HG03135 (cell line): ENCODE data around the gene MAP3K21.

ENCODE experiments used
- ATAC-seq: cut with Tn5 transposase; IDR thresholded peaks from one replicate; pipeline ENCODE4 v1.9.1; 2021; ENCODE audit warnings: mild to moderate bottlenecking, moderate library complexity; ENCODE audit not compliant: unreplicated experiment

Gene MAP3K21

DNA sequence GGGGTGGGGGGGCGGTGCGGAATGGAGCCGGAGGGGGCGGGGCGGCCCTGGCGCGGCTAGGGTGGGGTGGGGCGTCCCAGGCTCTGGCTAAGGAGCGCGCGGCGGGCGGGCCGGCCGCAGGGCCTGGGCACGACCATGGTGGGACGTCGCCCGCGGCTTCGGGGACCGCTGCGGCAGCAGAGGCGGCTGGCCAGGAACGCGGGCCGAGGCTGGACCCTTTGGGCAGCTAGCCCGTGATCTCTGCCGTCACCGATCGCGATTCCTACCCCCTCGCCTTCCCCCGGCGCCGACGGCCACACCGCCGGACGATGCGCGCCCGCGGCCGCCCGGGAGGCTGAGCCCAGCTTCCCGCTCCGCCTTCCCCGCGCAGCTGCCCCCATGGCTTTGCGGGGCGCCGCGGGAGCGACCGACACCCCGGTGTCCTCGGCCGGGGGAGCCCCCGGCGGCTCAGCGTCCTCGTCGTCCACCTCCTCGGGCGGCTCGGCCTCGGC is at the start of gene MAP3K21:
Gene MAP3K21 (plus strand): TSS at position 74 of the 491 bp plus-strand sequence. CDS start 305 bp downstream, at position 379.
- ATAC-seq: peak; percentile 31

DNA sequence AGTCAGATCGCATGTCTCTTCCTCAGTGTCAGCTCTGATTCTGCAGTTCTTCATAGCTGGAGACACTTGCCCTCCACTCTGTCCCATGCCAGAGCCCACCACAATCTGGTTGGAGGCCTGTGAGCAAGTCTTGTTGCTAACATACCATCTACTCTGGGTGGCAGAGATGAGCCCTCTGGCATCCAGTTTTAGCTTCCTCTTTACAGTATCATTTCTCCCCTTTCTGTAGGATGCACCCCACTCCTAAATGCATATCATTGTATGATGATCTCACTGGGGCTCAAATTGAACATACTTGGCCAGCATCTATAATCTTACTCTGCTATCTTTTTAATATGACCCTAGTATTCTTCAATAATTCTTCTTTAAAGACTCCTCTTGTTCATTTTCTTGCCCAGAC is 48.9 kb upstream of the MAP3K21 start:
- no peak for ATAC-seq

DNA sequence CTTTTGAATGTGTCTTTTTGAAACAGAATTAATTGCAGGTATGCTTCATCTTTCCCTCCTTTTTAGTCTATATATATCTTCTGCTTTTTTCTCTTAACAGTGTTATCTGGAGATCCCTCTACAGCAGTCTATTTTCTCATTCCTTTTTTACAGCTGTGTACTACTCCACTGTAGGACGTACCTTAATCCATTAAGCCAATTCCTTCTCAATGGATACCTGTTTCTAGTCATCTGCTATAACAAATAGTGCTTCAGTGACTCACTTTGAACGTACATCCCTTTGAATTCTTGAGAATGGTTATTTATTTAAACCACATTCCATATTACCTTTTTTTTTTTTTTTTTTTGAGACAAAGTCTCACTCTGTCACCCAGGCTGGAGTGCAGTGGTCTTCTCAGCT is 47.6 kb upstream of the MAP3K21 start:
- no peak for ATAC-seq

DNA sequence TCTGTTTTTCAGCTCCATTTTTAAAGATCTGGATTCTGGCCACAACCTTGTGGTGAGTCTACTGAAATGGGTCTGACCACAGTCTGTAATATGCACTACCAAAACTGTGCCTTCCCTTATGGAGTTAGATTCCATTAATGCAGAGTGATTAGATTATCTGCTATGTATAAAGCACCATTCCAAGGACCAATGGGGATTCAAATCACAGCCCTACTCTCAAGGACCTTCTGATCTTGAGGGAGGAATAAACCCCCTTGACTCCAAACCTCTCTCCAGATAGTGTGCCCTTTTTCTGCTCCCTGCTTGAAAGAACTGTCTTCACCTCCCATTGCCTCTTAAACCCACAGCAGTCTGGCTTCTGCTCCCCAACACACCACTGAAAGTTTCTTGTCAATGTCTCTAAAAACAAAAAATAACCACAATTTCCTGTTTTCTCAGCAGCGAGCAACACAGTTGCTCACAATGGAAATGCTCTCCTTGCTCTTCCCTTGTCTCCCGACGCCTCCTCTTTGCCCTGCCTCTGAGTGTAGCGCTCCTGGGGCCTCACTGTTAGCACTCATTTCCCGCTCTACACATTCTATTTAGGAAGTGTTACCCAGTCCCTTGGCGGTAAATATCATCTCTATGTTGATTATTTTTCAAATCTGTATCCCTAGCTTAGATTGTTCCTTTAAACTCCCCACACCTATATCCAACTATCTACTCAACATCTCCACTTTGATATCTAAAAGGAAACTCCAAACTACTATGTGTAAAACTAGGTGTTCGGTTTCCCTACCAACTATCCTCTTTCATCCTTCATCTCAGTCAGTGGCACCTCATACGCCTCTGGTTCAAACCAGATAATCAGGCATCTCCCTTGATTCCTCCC is 45.6 kb upstream of the MAP3K21 start:
- ATAC-seq: peak; percentile 87

DNA sequence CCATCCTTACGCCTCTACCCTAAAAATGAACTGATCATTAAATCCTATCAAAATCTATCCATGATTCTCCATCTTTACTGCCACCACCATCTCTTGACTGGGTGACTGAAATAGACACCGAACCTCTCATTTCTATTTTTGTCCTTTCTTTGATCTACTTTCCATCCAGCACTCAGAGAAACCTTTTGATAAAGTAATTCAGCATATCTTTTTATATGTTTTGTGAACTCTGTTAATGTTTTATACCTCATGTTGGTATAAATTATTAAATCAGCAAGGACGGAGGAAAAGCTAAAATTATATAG is 45.0 kb upstream of the MAP3K21 start:
- ATAC-seq: peak; percentile 19

DNA sequence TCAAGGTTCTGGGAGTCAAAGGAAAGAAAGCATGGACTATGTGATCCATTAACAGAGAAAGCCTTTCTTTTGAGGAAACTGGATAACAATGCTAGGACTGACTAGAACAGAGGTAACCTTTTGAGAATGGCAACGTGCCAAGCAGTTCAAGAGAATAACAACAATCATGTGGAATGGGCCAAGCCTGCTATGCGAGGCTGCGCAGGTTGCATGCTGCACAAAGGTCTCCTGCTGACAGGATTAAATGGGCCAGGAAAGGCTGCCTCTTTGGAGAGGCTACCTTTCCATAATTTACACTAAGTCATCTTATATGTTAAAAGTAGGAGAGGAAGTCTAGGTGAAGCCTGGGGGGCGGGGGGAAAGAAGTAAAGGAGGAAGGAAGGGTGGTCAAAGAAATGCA is 37.8 kb upstream of the MAP3K21 start:
- no peak for ATAC-seq

DNA sequence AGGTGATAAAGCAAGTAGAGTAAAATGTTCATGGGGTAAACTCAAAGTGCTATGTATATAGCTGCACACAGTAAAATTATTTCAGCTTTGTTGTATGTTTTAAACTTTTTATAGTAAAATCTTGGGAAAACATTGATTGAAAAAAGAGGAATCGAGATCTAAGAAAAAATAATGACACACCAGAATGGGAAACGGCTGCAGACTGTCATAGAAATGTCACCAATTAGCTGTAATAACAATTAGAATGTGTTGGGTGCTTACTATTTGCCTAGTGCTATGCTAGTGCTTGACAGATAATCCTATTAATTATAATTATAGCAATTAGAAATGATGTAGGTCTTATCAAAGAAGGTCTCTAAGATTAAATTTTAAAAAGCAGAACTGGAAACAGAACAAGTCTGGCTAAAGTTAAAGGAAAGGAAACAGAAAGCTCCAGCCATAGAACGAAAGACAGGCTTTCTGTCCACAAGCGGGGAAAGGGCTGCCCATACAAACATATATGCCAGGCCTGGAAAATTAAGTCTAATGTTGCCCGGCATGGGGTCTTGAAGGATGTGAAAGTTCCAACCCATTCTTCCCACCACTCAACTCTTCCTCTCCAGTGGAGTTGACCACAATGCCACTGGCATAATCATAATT is 37.0 kb upstream of the MAP3K21 start:
- ATAC-seq: no peak

DNA sequence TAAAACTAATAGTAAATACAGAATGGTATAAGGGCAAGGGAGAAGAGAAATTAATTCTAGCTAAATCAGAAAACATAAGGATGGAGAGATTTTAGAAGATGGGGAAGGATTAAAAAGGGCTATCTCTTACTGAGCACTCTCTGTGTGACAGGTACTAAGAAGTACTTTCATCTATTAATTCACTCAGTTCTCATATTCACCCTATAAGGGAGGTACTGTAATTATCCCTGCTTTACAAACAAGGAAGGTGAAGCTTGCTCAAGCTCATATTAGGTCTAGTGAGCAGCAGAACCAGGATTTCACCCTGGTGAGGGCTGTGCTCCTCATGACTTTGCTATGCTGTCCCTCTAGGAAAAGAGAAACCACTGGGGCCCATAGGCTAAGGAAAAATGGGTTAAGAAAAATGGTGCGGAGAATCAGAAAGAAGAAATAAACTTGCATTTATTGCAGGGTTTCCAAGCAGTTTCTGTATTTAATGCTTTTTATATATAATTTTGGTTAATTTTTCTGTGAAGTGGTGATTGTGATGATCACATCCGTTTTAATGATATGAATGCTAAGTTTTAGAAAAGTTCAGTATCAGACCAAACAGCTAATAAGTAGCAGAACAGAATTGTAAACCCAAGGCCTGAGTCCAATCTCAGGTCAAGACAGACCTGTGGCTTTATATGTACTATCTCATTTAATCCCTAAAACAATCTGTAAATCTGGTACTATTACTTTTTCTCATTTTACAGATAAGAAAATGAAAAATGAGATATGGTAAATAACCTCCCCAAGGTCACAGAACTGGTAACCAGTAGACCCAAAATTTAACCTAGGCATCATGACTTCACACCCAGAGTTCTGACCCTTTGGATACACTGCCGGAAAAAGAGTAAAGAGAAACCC is 33.7 kb upstream of the MAP3K21 start:
- ATAC-seq: no peak

DNA sequence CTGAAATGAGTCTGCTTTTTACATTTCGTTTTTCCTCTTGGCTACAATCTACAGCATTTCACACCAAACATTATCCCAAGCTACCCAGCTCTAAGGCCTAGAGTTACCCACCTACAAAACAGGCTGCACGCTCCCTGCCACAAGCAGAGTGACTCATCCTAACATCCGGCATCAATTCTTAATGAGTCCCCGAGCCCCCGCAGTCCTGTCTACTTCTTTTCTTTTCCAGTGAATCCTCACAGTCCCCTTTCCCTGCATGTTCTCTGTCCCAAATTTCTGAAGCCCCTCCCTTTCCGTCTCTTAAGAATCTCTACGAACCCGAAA is 32.6 kb upstream of the MAP3K21 start:
- ATAC-seq: peak; percentile 40

DNA sequence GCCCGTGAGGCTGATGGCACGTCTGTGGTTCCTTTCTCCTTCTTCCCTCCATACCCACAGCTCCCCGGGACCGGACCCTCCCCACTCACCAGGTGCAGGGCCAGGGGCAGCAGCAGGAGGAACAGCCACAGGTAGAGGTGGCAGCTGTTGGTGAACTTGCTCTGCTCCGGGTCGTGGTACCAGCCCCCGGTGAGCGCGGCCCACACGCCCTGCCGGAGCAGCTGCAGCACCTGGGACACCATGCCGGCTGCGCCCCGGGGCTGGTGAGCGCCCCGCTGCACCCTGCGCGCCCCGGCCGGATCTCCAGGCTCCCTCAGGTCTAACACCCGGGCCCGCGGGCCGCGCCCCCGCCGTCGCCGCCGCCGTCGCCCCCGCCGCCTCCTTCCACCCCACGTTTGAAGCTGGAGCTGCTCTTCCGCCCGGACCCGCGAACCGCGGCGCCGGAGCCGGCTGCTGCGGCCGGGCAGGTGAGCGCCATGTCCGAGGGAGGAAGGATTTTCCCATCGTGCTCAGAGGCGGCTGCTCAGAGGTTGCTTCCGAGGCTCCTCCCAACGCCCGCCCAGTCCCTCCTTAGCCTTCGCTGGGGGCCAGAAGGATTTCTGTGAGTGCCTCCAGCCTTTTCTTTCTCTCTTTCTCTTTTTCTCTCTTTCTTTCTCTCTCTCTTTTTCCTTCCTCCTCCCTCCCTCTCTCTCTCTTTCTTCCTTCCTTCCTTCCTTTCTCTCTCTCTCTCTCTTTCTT is 32.1 kb upstream of the MAP3K21 start, which contains the start of gene PCNX2:
Gene PCNX2 (minus strand): TSS at position 489 of the 738 bp plus-strand sequence. CDS start 247 bp downstream, at position 242.
- peak; percentile 87 for ATAC-seq

DNA sequence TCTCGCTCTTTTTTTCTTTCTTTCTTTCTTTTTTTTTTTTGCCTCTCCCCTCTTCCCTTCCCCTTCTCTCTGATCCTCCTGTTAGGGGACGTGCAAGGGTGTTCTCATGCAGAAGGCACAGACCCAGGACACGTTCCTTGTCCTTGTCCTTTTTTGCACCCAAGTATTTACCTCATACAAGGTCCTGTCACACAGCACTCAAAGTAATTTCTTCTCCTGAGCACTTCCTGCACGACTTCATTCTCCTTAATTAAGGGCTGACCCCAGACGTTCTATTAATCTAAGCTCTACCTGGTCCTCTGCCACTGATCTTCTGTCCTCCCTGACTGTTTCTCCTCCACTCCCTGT is 31.6 kb upstream of the MAP3K21 start:
- ATAC-seq: no peak

DNA sequence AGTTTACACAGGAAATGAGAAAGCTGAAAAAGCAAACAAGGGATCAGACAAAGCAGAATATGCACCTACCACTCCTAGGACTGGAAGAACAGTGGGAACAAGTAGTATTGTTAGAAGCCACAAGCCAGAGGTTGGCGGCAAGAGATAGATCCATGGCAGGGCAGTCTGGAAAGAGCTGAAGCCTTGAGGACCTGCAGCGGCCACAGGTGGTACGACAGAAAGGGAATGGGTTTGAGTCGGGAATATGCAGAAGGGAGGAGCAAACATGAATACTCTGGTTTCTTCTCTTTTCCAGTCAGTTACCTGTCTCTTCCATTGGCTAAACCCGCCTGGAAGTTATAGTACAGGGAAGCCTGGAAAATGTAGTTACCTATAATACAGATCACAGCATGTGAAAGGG is 28.1 kb upstream of the MAP3K21 start:
- ATAC-seq: no peak

DNA sequence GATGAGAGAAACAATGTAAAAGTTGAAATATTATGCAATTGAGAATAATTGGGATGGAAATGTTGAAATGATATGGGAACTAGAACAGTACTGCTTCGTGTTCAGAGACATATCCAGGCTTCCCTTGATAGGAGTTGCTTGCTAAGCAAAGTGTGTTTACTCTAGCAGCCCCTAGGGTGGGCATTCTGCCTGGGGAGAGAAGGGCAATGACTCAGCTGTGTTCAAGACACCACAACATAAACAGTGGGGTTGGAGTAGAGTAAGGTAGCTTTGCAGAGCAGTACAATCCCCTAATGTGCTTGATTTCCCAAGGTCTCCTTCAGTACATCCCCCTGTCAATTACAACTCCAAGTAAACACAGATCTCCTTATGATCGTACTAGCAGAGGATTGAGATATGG is 27.2 kb upstream of the MAP3K21 start:
- no peak for ATAC-seq

DNA sequence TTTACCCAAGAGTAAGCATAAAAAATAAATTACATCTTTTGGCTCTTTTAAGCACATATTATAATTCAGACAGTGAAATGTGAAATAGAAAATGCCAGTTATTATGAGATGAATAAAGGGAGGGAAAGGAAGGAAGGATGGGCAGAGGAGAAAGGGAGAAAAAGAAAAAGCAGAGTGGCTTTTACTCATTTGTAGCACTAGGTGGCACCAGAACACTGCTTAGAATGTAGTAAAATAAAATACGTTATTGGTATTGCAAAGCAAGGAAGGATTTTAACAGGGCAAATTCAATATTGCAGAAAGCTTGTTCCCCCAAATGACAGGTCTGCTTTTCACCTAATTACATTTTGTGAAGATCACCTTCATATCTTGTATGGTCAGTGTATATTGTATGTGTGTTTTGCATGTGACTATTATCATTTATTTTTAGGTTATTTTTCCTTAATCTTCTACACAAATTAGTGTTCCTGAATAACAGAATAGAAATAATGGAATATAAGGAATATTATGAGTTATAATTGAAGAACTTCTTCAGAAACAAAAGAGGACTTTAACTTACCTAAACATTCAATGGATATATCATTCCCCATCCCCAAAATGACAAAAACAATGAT is 22.9 kb upstream of the MAP3K21 start:
- ATAC-seq: no peak

DNA sequence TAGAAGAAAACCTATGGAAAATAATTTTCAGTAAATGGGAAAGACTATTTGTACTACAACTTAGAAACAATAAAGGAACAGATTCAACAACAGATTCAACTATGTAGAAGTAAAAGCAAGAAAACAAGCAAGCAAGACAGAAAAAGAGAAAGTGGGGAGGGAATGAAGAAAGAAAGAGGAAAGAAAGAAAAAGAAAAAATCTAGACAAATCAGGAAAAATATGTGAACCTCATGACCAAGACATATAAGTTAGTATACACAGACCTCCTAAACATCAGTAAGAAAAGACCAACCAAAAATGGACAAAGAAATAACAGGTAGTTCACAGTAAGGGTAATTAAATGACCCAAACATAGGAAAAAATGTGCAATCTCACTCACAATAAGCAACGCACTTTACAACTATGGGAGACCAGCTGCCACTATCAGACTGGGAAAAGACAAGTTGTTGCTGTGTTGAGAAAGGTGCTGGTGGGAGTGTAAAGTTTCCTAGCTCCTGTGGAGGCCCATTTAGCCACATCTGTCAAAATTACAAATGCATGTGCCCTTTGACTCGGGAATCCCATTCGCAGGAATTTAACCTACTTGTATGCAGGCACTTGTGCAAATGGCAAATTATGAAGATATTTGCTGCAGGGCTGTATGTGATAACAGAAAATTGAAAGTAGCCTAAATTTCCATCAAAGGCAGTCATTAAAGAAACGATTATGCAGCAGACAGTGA is 13.9 kb upstream of the MAP3K21 start:
- no peak for ATAC-seq

DNA sequence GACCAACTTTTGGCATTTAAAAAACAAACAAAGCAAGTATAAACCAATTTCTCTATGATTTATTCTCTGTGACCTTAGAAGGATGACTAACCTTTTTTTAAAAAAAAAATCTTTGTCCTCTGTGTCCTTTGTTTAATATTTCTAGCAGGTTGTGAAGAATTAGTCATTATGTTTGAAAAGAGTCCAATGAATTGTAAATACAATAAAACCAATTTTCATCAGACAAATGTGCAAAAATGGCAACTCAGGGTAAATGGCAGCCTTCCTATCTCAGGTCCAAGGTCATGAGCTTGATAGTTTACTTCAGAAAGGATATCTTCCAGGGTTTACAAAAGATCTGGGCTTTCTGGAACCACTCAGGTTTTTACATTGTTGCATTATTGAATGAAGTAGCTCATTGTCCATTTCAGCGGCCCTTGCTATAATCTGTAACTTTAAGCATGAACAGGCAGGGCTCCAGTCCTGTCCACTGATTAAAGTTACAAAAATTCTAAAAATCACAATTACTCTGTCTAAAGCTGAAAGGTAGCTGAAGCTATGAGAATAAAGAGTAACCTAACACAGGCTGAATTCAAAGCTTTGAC is 11.7 kb upstream of the MAP3K21 start:
- no peak for ATAC-seq

DNA sequence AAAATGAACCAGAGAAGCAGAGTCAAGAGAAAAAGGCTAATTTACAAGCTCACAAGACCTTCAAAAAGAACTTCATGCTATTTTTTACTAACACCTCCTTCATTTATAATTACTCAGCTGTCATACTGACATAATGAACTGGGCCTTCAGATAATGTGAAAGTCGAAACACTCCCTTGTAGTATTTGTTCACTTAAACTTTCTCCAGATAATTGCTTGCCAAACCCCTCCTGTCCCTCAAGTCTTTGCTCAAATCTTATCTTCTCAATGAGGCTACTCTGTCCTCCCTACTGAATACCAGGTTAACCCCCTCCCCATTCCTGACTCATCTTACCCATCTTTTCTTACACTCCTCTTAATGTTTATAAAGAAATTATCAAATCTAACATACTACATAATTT is 11.1 kb upstream of the MAP3K21 start:
- ATAC-seq: no peak

DNA sequence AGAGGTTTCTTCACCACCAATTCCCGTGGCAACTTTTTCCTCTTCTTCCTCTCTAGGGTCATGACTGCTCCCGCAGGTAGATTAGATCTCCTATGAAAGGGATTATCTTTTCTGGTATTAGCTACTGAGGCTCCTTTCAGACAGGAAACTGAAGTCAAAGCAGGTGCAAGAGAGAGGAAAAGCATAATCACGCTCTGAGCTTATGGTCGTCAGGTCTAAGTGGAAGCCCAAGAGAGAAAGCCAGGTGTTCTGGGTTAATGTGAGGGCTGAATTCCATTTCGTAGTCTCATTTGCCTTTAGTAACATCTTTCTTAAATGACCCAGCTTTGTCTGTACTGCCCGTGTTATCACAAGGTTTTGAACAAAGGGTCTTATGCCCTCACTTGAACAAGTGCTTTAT is 8.3 kb upstream of the MAP3K21 start:
- no peak for ATAC-seq

DNA sequence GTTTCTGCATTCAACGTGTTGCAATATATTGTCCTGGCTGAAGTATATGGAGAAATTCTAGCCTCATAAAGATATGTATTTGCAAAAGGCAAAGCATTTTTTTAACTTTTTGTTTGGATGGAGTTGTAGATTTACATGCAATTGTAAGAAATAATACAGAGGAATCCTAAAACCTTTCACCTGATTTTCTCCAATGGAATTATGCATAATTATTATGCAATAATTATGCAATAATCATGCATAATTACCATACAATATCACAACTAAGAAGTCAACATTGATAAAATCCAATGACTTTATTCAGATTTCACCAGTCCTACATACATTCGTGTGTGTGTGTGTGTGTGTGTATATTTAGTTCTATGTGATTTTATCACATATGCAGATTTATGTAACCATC is 7.5 kb upstream of the MAP3K21 start:
- ATAC-seq: no peak
